Sigmoid colon (tissue), 7 donors: ENCODE data around the gene ACBD6. TPM values are rescaled to one million over a fixed set of nuclear protein-coding genes. Genes with fewer than 3 reads are reported as not detected.
A peak's percentile ranks its signal among the peaks of the same experiment; 100 is the strongest.

Source experiments
- DNase-seq: peaks from one replicate; pipeline ENCODE4 v3.0.0-alpha.2; 2019
- H3K27ac ChIP-seq, 4 donors: fragments of 200-600 bp; sonication (generic); one replicate each; pipeline ENCODE4 v1.5.1; 2016 to 2019; ENCODE audit warnings: mild to moderate bottlenecking in 1 of 4
- H3K27me3 ChIP-seq, 3 donors: fragments of 200-600 bp; sonication (generic); one replicate each; pipeline ENCODE4 v1.5.1; 2019; ENCODE audit warnings: mild to moderate bottlenecking in 1 of 3
- H3K36me3 ChIP-seq, 4 donors: fragments of 200-600 bp; sonication (generic); one replicate each; pipeline ENCODE4 v1.5.1; 2016 to 2019
- H3K4me1 ChIP-seq, 4 donors: fragments of 200-600 bp; sonication (generic); one replicate each; pipeline ENCODE4 v1.5.1; 2017 to 2019
- H3K4me3 ChIP-seq, 4 donors: fragments of 200-600 bp; sonication (generic); one replicate each; pipeline ENCODE4 v1.5.1; 2017 to 2019; ENCODE audit warnings: mild to moderate bottlenecking in 2 of 4, moderate library complexity in 1 of 4
- H3K9me3 ChIP-seq, 4 donors: fragments of 200-600 bp in 3 of 4; sonication (generic) in 3 of 4; one replicate each; pipeline versions ENCODE4 v1.5.1 to v1.6.1; 2013 to 2019
- CTCF ChIP-seq, 4 experiments: fragments of 450-650 bp in 3 of 4; fragments of 200-600 bp in 1 of 4; IDR thresholded peaks; one replicate each; pipeline ENCODE4 v1.5.1; 2016 to 2019; ENCODE audit warnings: antibody characterized with exemption in 4 of 4, mild to moderate bottlenecking in 3 of 4, moderate library complexity in 2 of 4
- EP300 ChIP-seq, 4 donors: sonication (generic); formaldehyde crosslinking; IDR thresholded peaks; one replicate each; pipeline ENCODE4 v1.6.1; 2017; ENCODE audit warnings: antibody characterized with exemption in 4 of 4
- POLR2A ChIP-seq, 2 donors: fragments of 450-650 bp; IDR thresholded peaks; one replicate each; pipeline ENCODE4 v1.6.1; 2016; ENCODE audit warnings: antibody characterized with exemption in 2 of 2, mild to moderate bottlenecking in 2 of 2, moderate library complexity in 2 of 2
- POLR2AphosphoS5 ChIP-seq, 4 donors: sonication (generic); formaldehyde crosslinking; IDR thresholded peaks; one replicate each; pipeline ENCODE4 v1.6.1; 2017; ENCODE audit warnings: antibody characterized with exemption in 4 of 4
- WGBS, 2 donors: extraction: QIAGEN DNeasy Blood & Tissue Kit; methylation state at CpG; one replicate each; pipeline ENCODE4 v1.1.7; 2013; 5-methylcytosine and 5-hydroxymethylcytosine counted together
- intact Hi-C: fragments of 100-400 bp; cut with DNase I; formaldehyde crosslinking; loops from one replicate; pipeline ENCODE4 v1.15.1; 2023
- polyA plus RNA-seq, 3 donors: library from polyadenylated mRNA; stranded (reverse); fragments of 200-250 nt; gene quantifications; one replicate each; pipeline ENCODE4 v1.2.3, GENCODE V29; 2013
- small RNA-seq, 3 donors: library from RNA; depleted of rRNA; stranded (forward); fragments of <200 nt; gene quantifications; one replicate each; pipeline ENCODE3, GENCODE V24; 2016
- total RNA-seq, 4 donors: library from RNA; depleted of rRNA; stranded (reverse); fragments of >200 nt; gene quantifications; one replicate each; pipeline ENCODE4 v1.1.0, GENCODE V29; 2016
- donor health status: healthy with polysubstance abuse.
- donor health status: Bipolar disorder and iron deficiency.
- donor health status: healthy.

Gene ACBD6
- total and polyA plus RNA-seq, 7 donors = 11.4 to 40.8 (median 35.5) TPM

GRCh38 chr1:180241716-180242544 lies 260.4 kb downstream of the ACBD6 start:
- WGBS, 2 donors = 62 to 77% methylated on average over 8 of the region's 8 CpGs
- Histone ChIP-seq H3K27me3 (peaks cover 40 to 74% (median 57%) of the 10 kb centered on the region in 3 donors), H3K4me1 (no peaks in the 10 kb centered on the region), H3K36me3 (no peaks in the 10 kb centered on the region), H3K9me3 (no peaks in the 10 kb centered on the region), H3K4me3 (no peak overlapping the region), H3K27ac (no peak overlapping the region)
- intact Hi-C loops = no loop called here
- DNase-seq = no peak
- TF ChIP-seq POLR2A (IDR thresholded peaks at IDR 0.05) (no peak), POLR2AphosphoS5 (IDR thresholded peaks at IDR 0.05) (no peak), CTCF (IDR thresholded peaks at IDR 0.05) (no peak), EP300 (IDR thresholded peaks at IDR 0.05) (no peak)

- no peaks in the 10 kb centered on the region for H3K9me3 ChIP-seq
- intact Hi-C loops = no loop called here
- no peaks in the 10 kb centered on the region for H3K36me3 ChIP-seq
- no peak for TF ChIP-seq EP300 (IDR thresholded peaks at IDR 0.05)
- TF ChIP-seq POLR2A (IDR thresholded peaks at IDR 0.05) = no peak
- TF ChIP-seq POLR2AphosphoS5 (IDR thresholded peaks at IDR 0.05) = no peak
- TF ChIP-seq CTCF (IDR thresholded peaks at IDR 0.05) = no peak
- H3K27me3 ChIP-seq = peaks cover 62 to 92% (median 79%) of the 10 kb centered on the region in 3 donors
- H3K4me3 ChIP-seq = no peak overlapping the region
- peak; percentile 5 for DNase-seq
- H3K27ac ChIP-seq = no peak overlapping the region
- 14 to 21% methylated on average over 10 of the region's 10 CpGs for whole genome bisulfite sequencing, 2 donors
- peaks cover 0 to 18% (median 16%) of the 10 kb centered on the region in 4 donors for H3K4me1 ChIP-seq
Measured at GRCh38 chr1:180239145-180240096, 263.0 kb downstream of the ACBD6 start.

- H3K9me3 ChIP-seq = no peaks in the 10 kb centered on the region
- no peak overlapping the region for H3K27ac ChIP-seq
- H3K36me3 ChIP-seq = no peaks in the 10 kb centered on the region
- H3K4me1 ChIP-seq = peaks cover 0 to 22% (median 21%) of the 10 kb centered on the region in 4 donors
- H3K27me3 ChIP-seq = peaks cover 68 to 97% (median 85%) of the 10 kb centered on the region in 3 donors
- no peak overlapping the region for H3K4me3 ChIP-seq
- TF ChIP-seq EP300 (IDR thresholded peaks at IDR 0.05) (no peak), POLR2AphosphoS5 (IDR thresholded peaks at IDR 0.05) (no peak), POLR2A (IDR thresholded peaks at IDR 0.05) (no peak), CTCF (IDR thresholded peaks at IDR 0.05) (no peak)
- intact Hi-C loops = no loop called here
- WGBS, 2 donors = 19 to 24% methylated on average over 7 of the region's 7 CpGs
- peak; percentile 30 for DNase-seq
Measured at GRCh38 chr1:180238675-180239074, 263.7 kb downstream of the ACBD6 start.

Small RNAs within 50 kb of the gene (small RNA-seq; reads per million reads assigned to genes)
- gene MIR3121 (0 reads per million in 3 donors), gene RF00019 (0 reads per million in 3 donors)

Other genes with a start within 250 kb of the ACBD6 start
- not detected for gene OVAAL, start 56.4 kb upstream of the ACBD6 start, total RNA-seq
- gene OVAAL, start 56.4 kb upstream of the ACBD6 start, polyA plus RNA-seq = not detected
- 10 to 100 TPM; 11.1 to 18.8 (median 14.9) TPM for gene XPR1, start 129.4 kb upstream of the ACBD6 start, total RNA-seq
- gene XPR1, start 129.4 kb upstream of the ACBD6 start, polyA plus RNA-seq = 10 to 100 TPM in 1 of 3 donors, 1 to 10 TPM in 2; 1.8 to 11.3 (median 2.3) TPM